GM12878 (cell line): ENCODE measurements around the gene SHC3. TPM values are rescaled to one million over a fixed set of nuclear protein-coding genes. Genes with fewer than 3 reads are reported as not detected.

Experiments
- ATAC-seq: fragments of 200-7000 bp; cut with Tn5 transposase; 3 replicates; pipeline ENCODE4 v1.9.1; 2020; ENCODE audit warnings: mild to moderate bottlenecking, moderate library complexity
- BruUV-seq: library from RNA; stranded (reverse); fragments of 400-500 nt; replicated peaks from 2 replicates; lab custom pipeline; 2021; lab: Mats Ljungman, UMichigan
- CTCF ChIA-PET: fragments of 300-600 bp; sonication (Branson Sonifier 250); formaldehyde crosslinking; extraction: SDS; loops from one replicate; lab custom pipeline; 2021; ENCODE audit warnings: inconsistent platforms; lab: Yijun Ruan, JAX
- POLR2A ChIA-PET: fragments of 350-600 bp; formaldehyde crosslinking; extraction: SDS; loops from one replicate; lab custom pipeline; 2021; ENCODE audit warnings: inconsistent platforms; lab: Charles Lee
- RAD21 ChIA-PET: fragments of 300-600 bp; sonication (Branson Sonifier 250); formaldehyde crosslinking; loops from one replicate; lab custom pipeline; 2023; ENCODE audit warnings: antibody characterized with exemption; ENCODE audit not compliant: unreplicated experiment; lab: Charles Lee
- SMC1A ChIA-PET: fragments of 300-600 bp; sonication (Branson Sonifier 250); formaldehyde crosslinking; loops from one replicate; lab custom pipeline; 2023; ENCODE audit not compliant: unreplicated experiment, uncharacterized antibody; lab: Charles Lee
- DNase-seq: peaks from one replicate; pipeline ENCODE4 v3.0.0-alpha.2; 2011; ENCODE audit warnings: low read depth, low spot score
- FAIRE-seq: peaks from 3 replicates; lab custom pipeline; 2011; peaks lifted over from hg19 to GRCh38; lab: Jason Lieb, UNC
- H2AFZ ChIP-seq: 2 replicates; pipeline ENCODE4 v1.6.0; 2011; ENCODE audit warnings: low read depth, low read length, control low read depth; ENCODE audit not compliant: control insufficient read depth
- H3K27ac ChIP-seq: 2 replicates; pipeline ENCODE4 v1.5.1; 2011; ENCODE audit warnings: control low read depth; ENCODE audit not compliant: control insufficient read depth, insufficient read depth
- H3K27me3 ChIP-seq, 2 experiments: replicated peaks in 1 of 2; 2 replicates each; pipeline versions ENCODE4 v1.6.0 to v1.6.1; 2011; ENCODE audit warnings: low read length in 1 of 2; ENCODE audit not compliant: control insufficient read depth in 2 of 2, insufficient read depth in 2 of 2
- H3K36me3 ChIP-seq, 2 experiments: 2 replicates each; pipeline ENCODE4 v1.5.1; 2011; ENCODE audit warnings: low read length in 1 of 2; ENCODE audit not compliant: control insufficient read depth in 2 of 2, insufficient read depth in 2 of 2
- H3K4me1 ChIP-seq: 2 replicates; pipeline ENCODE4 v1.6.1; 2011; ENCODE audit warnings: mild to moderate bottlenecking, low read length, moderate library complexity, mixed read lengths; ENCODE audit not compliant: control insufficient read depth, insufficient read depth
- H3K4me2 ChIP-seq: 2 replicates; pipeline ENCODE4 v1.6.0; 2011; ENCODE audit warnings: control low read depth; ENCODE audit not compliant: control insufficient read depth, insufficient read depth
- H3K4me3 ChIP-seq: fragments of 200-600 bp; sonication (generic); 2 replicates; pipeline ENCODE4 v1.5.1; 2016
- H3K79me2 ChIP-seq: 2 replicates; pipeline ENCODE4 v1.6.0; 2011; ENCODE audit warnings: low read length; ENCODE audit not compliant: control insufficient read depth, insufficient read depth
- H3K9ac ChIP-seq: 2 replicates; pipeline ENCODE4 v1.8.0; 2011; ENCODE audit warnings: low read length, control low read depth, mixed read lengths; ENCODE audit not compliant: control insufficient read depth, insufficient read depth
- H3K9me3 ChIP-seq: replicated peaks from 3 replicates; pipeline ENCODE4 v1.5.1; 2011; ENCODE audit warnings: mild to moderate bottlenecking, low read length; ENCODE audit not compliant: control insufficient read depth, insufficient read depth
- H4K20me1 ChIP-seq: 2 replicates; pipeline ENCODE4 v1.6.0; 2011; ENCODE audit not compliant: control insufficient read depth, insufficient read depth
- BMI1 ChIP-seq: fragments of 450-650 bp; IDR thresholded peaks from 2 replicates; pipeline ENCODE4 v1.6.1; 2016; ENCODE audit warnings: mild to moderate bottlenecking, moderate library complexity, borderline replicate concordance
- EP300 ChIP-seq, 2 experiments: fragments of 150-350 bp in 1 of 2; IDR thresholded peaks; 2 replicates each; pipeline ENCODE4 v1.6.1; 2011 to 2012; ENCODE audit warnings: low read depth in 2 of 2, low read length in 2 of 2, borderline replicate concordance in 1 of 2, improper control_type of control experiment in 1 of 2, inconsistent platforms in 1 of 2; ENCODE audit not compliant: control insufficient read depth in 1 of 2
- MEF2A ChIP-seq: IDR thresholded peaks from 2 replicates; pipeline ENCODE4 v1.6.1; 2011; ENCODE audit warnings: low read depth, mild to moderate bottlenecking, low read length, moderate library complexity; ENCODE audit not compliant: insufficient read depth
- MTA2 ChIP-seq: fragments of 450-650 bp; IDR thresholded peaks from 2 replicates; pipeline ENCODE4 v1.6.1; 2016; ENCODE audit warnings: low read depth, mild to moderate bottlenecking, moderate library complexity
- MYB ChIP-seq: fragments of 150-350 bp; IDR thresholded peaks from 2 replicates; pipeline ENCODE4 v1.6.1; 2014; ENCODE audit warnings: mild to moderate bottlenecking, low read depth, low read length, borderline replicate concordance
- NFXL1 ChIP-seq: fragments of 450-650 bp; IDR thresholded peaks from 2 replicates; pipeline ENCODE4 v1.6.1; 2017; ENCODE audit warnings: antibody characterized with exemption, mild to moderate bottlenecking, borderline replicate concordance
- NFYB ChIP-seq: IDR thresholded peaks from 2 replicates; pipeline ENCODE4 v1.6.1; 2011; ENCODE audit warnings: low read depth, mild to moderate bottlenecking, low read length, improper control_type of control experiment, moderate library complexity; ENCODE audit not compliant: insufficient read depth
- POLR2A ChIP-seq: IDR thresholded peaks from 2 replicates; pipeline ENCODE4 v1.6.1; 2011; ENCODE audit warnings: low read depth, mild to moderate bottlenecking, low read length
- RFX5 ChIP-seq: IDR thresholded peaks from 2 replicates; pipeline ENCODE4 v1.6.1; 2011; ENCODE audit warnings: low read depth, low read length, improper control_type of control experiment
- SREBF1 ChIP-seq: IDR thresholded peaks from 2 replicates; pipeline ENCODE4 v1.6.1; 2012; ENCODE audit warnings: mild to moderate bottlenecking, low read length
- TARDBP ChIP-seq: IDR thresholded peaks from 2 replicates; pipeline ENCODE4 v1.6.1; 2016; ENCODE audit warnings: borderline replicate concordance
- TBL1XR1 ChIP-seq: IDR thresholded peaks from 2 replicates; pipeline ENCODE4 v1.6.1; 2012; ENCODE audit warnings: low read depth, low read length, improper control_type of control experiment
- ZNF217 ChIP-seq: fragments of 450-650 bp; IDR thresholded peaks from 2 replicates; pipeline ENCODE4 v1.6.1; 2017; ENCODE audit warnings: antibody characterized with exemption, mild to moderate bottlenecking
- ZZZ3 ChIP-seq: IDR thresholded peaks from 2 replicates; pipeline ENCODE4 v1.6.1; 2011; ENCODE audit warnings: low read depth; ENCODE audit not compliant: control insufficient read depth, insufficient read length
- WGBS: methylation state at CpG from one replicate; pipeline ENCODE4 v1.1.6; 2016; ENCODE audit warnings: low lambda C conversion rate; ENCODE audit not compliant: insufficient replicate concordance, insufficient coverage; ENCODE audit errors: missing lambda C conversion rate; 5-methylcytosine and 5-hydroxymethylcytosine counted together
- in situ Hi-C: fragments of 300-500 bp; cut with MboI; formaldehyde crosslinking; loops from 9 replicates; pipeline ENCODE4 v1.14.3; 2018; ENCODE audit warnings: mixed read lengths
- intact Hi-C: fragments of 100-400 bp; cut with micrococcal nuclease; formaldehyde crosslinking; loops from one replicate; pipeline ENCODE4 v1.14.2; 2022; ENCODE audit not compliant: unreplicated experiment
- polyA plus RNA-seq, 11 experiments: library from polyadenylated mRNA; depleted of rRNA in 4 of 11; unstranded in 6 of 11; stranded (reverse) in 5 of 11; fragments of >200 nt; fragmentation: Nextera tagmentation in 4 of 11; fragmentation: Illumina TruSeq in 1 of 11; extraction: Ambion mirVana in 4 of 11; extraction: Trizol in 1 of 11; gene quantifications; 1 replicate in 1 of 11; 2 replicates in 10 of 11; pipeline versions ENCODE4 v1.2.1 to v1.2.3, GENCODE V29; 2011 to 2016; ENCODE audit warnings: inconsistent platforms in 2 of 11, missing spikeins in 2 of 11, low read depth in 1 of 11
- total RNA-seq, 4 experiments: library from RNA; depleted of rRNA in 3 of 4; stranded (reverse); fragments of >200 nt in 3 of 4; fragmentation: Illumina TruSeq in 1 of 4; extraction: Trizol in 1 of 4; gene quantifications; 2 replicates each; pipeline versions ENCODE4 v1.2.1 to v1.2.3, GENCODE V29; 2013 to 2021
- TF ChIP-seq, protein P1 (sequence below): IDR thresholded peaks from 2 replicates; pipeline ENCODE4 v1.6.1; 2011; ENCODE audit warnings: borderline replicate concordance, low read depth, mild to moderate bottlenecking, moderate library complexity, mixed read lengths, low read length; ENCODE audit not compliant: insufficient read depth; ENCODE audit errors: extremely low read length
- TF ChIP-seq, protein P2 (sequence below): IDR thresholded peaks from 2 replicates; pipeline ENCODE4 v1.6.1; 2012; ENCODE audit warnings: low read length, inconsistent platforms

SHC3 gene
- total and polyA plus RNA-seq, 10 of the 15 experiments (the other 5 are each of a cell fraction or from before 2014, with no cell fraction given) = 0.01 to 0.06 TPM; not detected in 8

DNA sequence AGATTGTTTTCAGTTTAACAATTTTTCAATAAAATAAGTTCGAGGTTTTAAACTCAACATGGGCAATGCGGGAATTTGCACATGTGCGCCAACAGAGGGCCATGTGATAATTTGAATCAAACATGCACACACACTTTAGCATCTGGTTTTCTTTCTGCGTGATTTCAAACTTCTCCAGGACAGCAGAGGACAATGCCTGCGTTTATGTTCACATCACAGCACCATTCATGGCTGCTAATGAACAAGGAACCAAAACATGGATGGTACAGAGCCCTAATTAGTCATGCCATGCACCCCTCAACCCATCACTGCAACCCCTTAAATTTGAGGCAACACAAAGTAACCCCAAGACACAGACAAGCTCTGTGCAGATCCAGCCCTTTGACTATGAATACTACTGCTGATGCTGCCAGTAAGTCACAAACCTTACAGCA is 2.8 kb downstream of the SHC3 start (continued):
- TF ChIP-seq EP300 (IDR thresholded peaks at IDR 0.05; ENCODE audit: borderline replicate concordance in 1 of 2, control insufficient read depth in 1 of 2, low read depth in 2 of 2, low read length in 2 of 2) (no peak), TBL1XR1 (no peak), ZZZ3 (no peak), TARDBP (no peak), RFX5 (no peak), MYB (no peak), NFXL1 (no peak), MTA2 (no peak), POLR2A (no peak), ZNF217 (no peak)
- TF ChIP-seq, protein P1, sequence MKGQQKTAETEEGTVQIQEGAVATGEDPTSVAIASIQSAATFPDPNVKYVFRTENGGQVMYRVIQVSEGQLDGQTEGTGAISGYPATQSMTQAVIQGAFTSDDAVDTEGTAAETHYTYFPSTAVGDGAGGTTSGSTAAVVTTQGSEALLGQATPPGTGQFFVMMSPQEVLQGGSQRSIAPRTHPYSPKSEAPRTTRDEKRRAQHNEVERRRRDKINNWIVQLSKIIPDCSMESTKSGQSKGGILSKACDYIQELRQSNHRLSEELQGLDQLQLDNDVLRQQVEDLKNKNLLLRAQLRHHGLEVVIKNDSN = no peak

DNA sequence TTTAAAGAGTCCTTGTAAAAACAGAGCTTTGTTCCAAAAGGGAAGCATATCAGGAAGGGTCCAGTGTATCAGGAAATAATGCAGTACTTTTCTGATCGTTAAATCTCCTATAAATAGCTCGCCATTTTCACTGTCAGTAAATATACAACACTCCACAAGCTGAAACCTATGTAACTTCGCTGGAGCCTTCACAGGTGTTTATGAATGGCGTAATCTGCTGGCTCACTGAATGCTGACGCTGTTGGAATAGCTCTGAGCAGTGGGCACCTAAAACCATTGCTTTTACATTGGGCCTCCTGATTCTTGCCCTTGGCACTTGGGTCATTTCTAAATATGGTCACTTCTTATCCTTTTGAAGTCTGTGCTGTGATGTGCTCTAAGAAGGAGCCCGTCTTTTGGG is 4.3 kb downstream of the SHC3 start:
- intact Hi-C loops = no loop called here

More for the DNA sequence above, 4.3 kb downstream of the SHC3 start:
- SMC1A ChIA-PET = no interaction called here
- RAD21 ChIA-PET = no interaction called here
- no peak overlapping the region for H3K27ac ChIP-seq
- BruUV-seq = no TSS peak
- no peaks in the 10 kb centered on the region for H3K79me2 ChIP-seq
- H3K4me2 ChIP-seq = no peak overlapping the region
- POLR2A ChIA-PET = interaction anchor here (0.6 kb wide), 1 partner anchor 617 kb away, joined by 5 read pairs; no protein-coding TSS in a partner anchor
- no peaks in the 10 kb centered on the region; the same call in 2 of the 3 replicates for H3K9me3 ChIP-seq
- CTCF ChIA-PET = no interaction called here
- H3K9ac ChIP-seq = no peak overlapping the region
- no peak overlapping the region for H2AFZ ChIP-seq
- peaks cover 2 to 13% of the 10 kb centered on the region in 2 experiments for H3K27me3 ChIP-seq
- no peaks in the 10 kb centered on the region for H3K36me3 ChIP-seq
- DNase-seq = no peak
- H4K20me1 ChIP-seq = no peaks in the 10 kb centered on the region
- no peak overlapping the region for H3K4me3 ChIP-seq
- WGBS = 11% methylated on average over 6 of the region's 6 CpGs
- H3K4me1 ChIP-seq = no peaks in the 10 kb centered on the region
- TF ChIP-seq BMI1 (no peak), MEF2A (no peak), TBL1XR1 (no peak), NFYB (no peak), SREBF1 (no peak)
- TF ChIP-seq, protein P2, sequence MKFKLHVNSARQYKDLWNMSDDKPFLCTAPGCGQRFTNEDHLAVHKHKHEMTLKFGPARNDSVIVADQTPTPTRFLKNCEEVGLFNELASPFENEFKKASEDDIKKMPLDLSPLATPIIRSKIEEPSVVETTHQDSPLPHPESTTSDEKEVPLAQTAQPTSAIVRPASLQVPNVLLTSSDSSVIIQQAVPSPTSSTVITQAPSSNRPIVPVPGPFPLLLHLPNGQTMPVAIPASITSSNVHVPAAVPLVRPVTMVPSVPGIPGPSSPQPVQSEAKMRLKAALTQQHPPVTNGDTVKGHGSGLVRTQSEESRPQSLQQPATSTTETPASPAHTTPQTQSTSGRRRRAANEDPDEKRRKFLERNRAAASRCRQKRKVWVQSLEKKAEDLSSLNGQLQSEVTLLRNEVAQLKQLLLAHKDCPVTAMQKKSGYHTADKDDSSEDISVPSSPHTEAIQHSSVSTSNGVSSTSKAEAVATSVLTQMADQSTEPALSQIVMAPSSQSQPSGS = no peak
- TF ChIP-seq, all 136 proteins: peak for 0
- ATAC-seq (no peak), FAIRE-seq (no peak)
- in situ Hi-C loops = no loop called here
